Neural progenitor cell (in vitro differentiated cells): ENCODE data around the gene RPUSD2. TPM values are rescaled to one million over a fixed set of nuclear protein-coding genes. Genes with fewer than 3 reads are reported as not detected.

Experiments
- DNase-seq: peaks from one replicate; pipeline ENCODE4 v3.0.0-alpha.2; 2016; ENCODE audit warnings: low spot score
- H2AFZ ChIP-seq: fragments of 200-600 bp; sonication (generic); replicated peaks from 2 replicates; pipeline ENCODE4 v1.6.1; 2016; ENCODE audit warnings: antibody characterized with exemption
- H3F3A ChIP-seq: fragments of 200-600 bp; sonication (generic); 2 replicates; pipeline ENCODE4 v1.6.1; 2016; ENCODE audit warnings: antibody characterized with exemption, low read depth
- H3K27ac ChIP-seq: fragments of 200-600 bp; sonication (generic); 2 replicates; pipeline ENCODE4 v1.5.1; 2016; ENCODE audit warnings: mild to moderate bottlenecking
- H3K27me3 ChIP-seq: fragments of 200-600 bp; sonication (generic); 2 replicates; pipeline ENCODE4 v1.6.1; 2016; ENCODE audit warnings: mild to moderate bottlenecking, moderate library complexity
- H3K36me3 ChIP-seq: fragments of 200-600 bp; sonication (generic); 2 replicates; pipeline ENCODE4 v1.5.1; 2016
- H3K4me1 ChIP-seq: fragments of 200-600 bp; sonication (generic); 2 replicates; pipeline ENCODE4 v1.6.1; 2016; ENCODE audit warnings: mixed run types
- H3K4me2 ChIP-seq: fragments of 200-600 bp; sonication (generic); 2 replicates; pipeline ENCODE4 v1.6.1; 2016
- H3K4me3 ChIP-seq: fragments of 200-600 bp; sonication (generic); 2 replicates; pipeline ENCODE4 v1.5.1; 2016
- H3K79me2 ChIP-seq: fragments of 200-600 bp; sonication (generic); 2 replicates; pipeline ENCODE4 v1.6.1; 2016; ENCODE audit warnings: low read depth
- H3K9ac ChIP-seq: fragments of 200-600 bp; sonication (generic); 2 replicates; pipeline ENCODE4 v1.6.1; 2016
- H3K9me3 ChIP-seq: fragments of 200-600 bp; sonication (generic); 2 replicates; pipeline ENCODE4 v1.5.1; 2016; ENCODE audit warnings: low read depth
- H4K20me1 ChIP-seq: fragments of 200-600 bp; sonication (generic); 2 replicates; pipeline ENCODE4 v1.6.1; 2016; ENCODE audit warnings: low read depth
- H3K27ac Mint-ChIP-seq: 3 replicates; pipeline ENCODE4 v1.8.0; 2021; ENCODE audit warnings: mixed read lengths
- H3K27me3 Mint-ChIP-seq: 2 replicates; pipeline ENCODE4 v1.8.0; 2022; ENCODE audit warnings: low read depth, mild to moderate bottlenecking, inconsistent platforms, moderate library complexity, mixed read lengths; ENCODE audit not compliant: insufficient read depth
- H3K36me3 Mint-ChIP-seq: 3 replicates; pipeline ENCODE4 v1.8.0; 2021; ENCODE audit warnings: mixed read lengths
- H3K4me1 Mint-ChIP-seq: 3 replicates; pipeline ENCODE4 v1.8.0; 2021; ENCODE audit warnings: mixed read lengths
- H3K4me3 Mint-ChIP-seq: 3 replicates; pipeline ENCODE4 v1.8.0; 2021; ENCODE audit warnings: mild to moderate bottlenecking, moderate library complexity, mixed read lengths
- H3K9me3 Mint-ChIP-seq: 3 replicates; pipeline ENCODE4 v1.8.0; 2020; ENCODE audit warnings: mixed read lengths
- CTCF ChIP-seq: fragments of 200-600 bp; sonication (generic); IDR thresholded peaks from 2 replicates; pipeline ENCODE4 v1.5.1; 2017; ENCODE audit warnings: antibody characterized with exemption, mild to moderate bottlenecking
- EZH2 ChIP-seq: fragments of 200-600 bp; sonication (generic); IDR thresholded peaks from 2 replicates; pipeline ENCODE4 v1.6.1; 2017; ENCODE audit warnings: antibody characterized with exemption, mild to moderate bottlenecking, moderate library complexity
- EZH2phosphoT487 ChIP-seq: fragments of 200-600 bp; sonication (generic); IDR thresholded peaks from 2 replicates; pipeline ENCODE4 v1.6.1; 2017; ENCODE audit warnings: antibody characterized with exemption
- total RNA-seq: library from RNA; depleted of rRNA; stranded (reverse); fragments of >200 nt; gene quantifications from 2 replicates; pipeline ENCODE4 v1.2.3, GENCODE V29; 2015; ENCODE audit warnings: low replicate concordance

Gene RPUSD2
- total RNA-seq, 1 donor from 2014 or later: 5.0 TPM

DNA sequence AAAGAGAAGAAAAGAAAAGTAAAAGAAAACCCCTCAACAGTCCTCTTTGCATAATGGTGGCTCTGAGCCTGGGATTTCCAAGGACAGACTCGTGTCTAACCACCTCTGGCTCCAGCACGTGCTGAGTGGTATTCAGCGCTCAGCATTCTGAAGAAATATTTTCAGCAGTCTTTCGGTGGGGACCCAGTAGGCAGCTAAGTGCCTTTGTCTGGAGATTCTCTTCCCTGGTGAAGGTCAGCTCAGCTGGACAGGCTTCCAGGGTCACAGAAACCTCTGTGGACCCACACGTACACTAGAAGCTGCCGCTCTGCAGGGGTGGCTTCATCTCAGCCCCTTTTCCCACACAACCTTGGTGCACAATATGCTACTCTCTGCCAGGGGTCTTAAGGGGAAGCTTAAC, 40.3 kb upstream of the RPUSD2 start:
- Mint-ChIP-seq H3K9me3 (no peaks in the 10 kb centered on the region), H3K4me1 (no peaks in the 10 kb centered on the region), H3K27ac (no peak overlapping the region), H3K4me3 (no peak overlapping the region), H3K27me3 (peaks cover 8% of the 10 kb centered on the region), H3K36me3 (no peaks in the 10 kb centered on the region)
- H3F3A ChIP-seq: no peaks in the 10 kb centered on the region
- no peak overlapping the region for H3K9ac ChIP-seq
- H3K4me1 ChIP-seq: no peaks in the 10 kb centered on the region
- no peak overlapping the region for H3K27ac ChIP-seq
- DNase-seq: no peak
- H3K36me3 ChIP-seq: no peaks in the 10 kb centered on the region
- TF ChIP-seq EZH2 (no peak), CTCF (no peak), EZH2phosphoT487 (no peak)
- no peaks in the 10 kb centered on the region for H3K9me3 ChIP-seq
- H3K4me3 ChIP-seq: no peak overlapping the region
- H2AFZ ChIP-seq: no peak overlapping the region
- no peaks in the 10 kb centered on the region for H4K20me1 ChIP-seq
- H3K27me3 ChIP-seq: no peaks in the 10 kb centered on the region
- no peaks in the 10 kb centered on the region for H3K79me2 ChIP-seq
- H3K4me2 ChIP-seq: no peak overlapping the region

DNA sequence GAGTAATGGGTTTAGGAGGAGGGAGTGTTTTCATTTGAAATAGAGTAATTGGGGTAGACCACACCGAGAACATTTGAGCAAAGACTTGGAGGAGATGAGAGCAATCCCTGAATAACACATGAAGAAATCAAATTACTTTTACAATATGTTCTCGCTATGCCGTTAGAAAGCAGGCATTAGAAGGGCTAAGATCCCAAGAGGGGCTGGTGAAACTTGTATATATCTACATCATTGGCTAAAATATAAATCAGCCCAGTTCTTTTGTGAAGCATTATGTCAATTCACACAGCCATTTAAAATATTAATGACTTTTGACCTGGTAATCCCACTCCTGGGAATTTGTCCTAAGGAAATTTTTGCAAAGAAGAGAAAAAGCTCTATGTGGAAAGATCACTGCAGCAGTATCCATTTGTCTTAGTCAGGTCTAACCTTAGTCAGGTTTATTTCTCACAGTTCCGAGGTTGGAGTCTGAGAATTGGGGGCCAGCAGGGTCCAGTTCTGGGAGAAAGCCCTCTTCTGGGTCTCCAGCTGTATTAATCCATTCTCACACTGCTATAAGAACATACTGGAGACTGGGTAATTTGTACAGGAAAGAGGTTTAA, 35.2 kb upstream of the RPUSD2 start:
- Histone ChIP-seq H2AFZ (no peak overlapping the region), H3K36me3 (no peaks in the 10 kb centered on the region), H3K4me3 (no peak overlapping the region), H3K4me2 (no peak overlapping the region), H3K27me3 (no peaks in the 10 kb centered on the region), H3K9me3 (no peaks in the 10 kb centered on the region), H3K9ac (no peak overlapping the region), H3K79me2 (no peaks in the 10 kb centered on the region), H3F3A (no peaks in the 10 kb centered on the region), H3K27ac (no peak overlapping the region), H4K20me1 (no peaks in the 10 kb centered on the region), H3K4me1 (no peaks in the 10 kb centered on the region)
- DNase-seq: no peak
- Mint-ChIP-seq H3K4me1 (peaks cover 5% of the 10 kb centered on the region), H3K9me3 (no peaks in the 10 kb centered on the region), H3K27me3 (peaks cover 6% of the 10 kb centered on the region), H3K4me3 (no peak overlapping the region), H3K36me3 (no peaks in the 10 kb centered on the region), H3K27ac (no peak overlapping the region)
- TF ChIP-seq EZH2phosphoT487 (no peak), EZH2 (no peak), CTCF (no peak)

GRCh38 chr15:40534371-40534770, 34.7 kb upstream of the RPUSD2 start:
- Histone ChIP-seq H3K9me3 (no peaks in the 10 kb centered on the region), H3K27ac (no peak overlapping the region), H4K20me1 (peaks cover 2% of the 10 kb centered on the region), H3K4me1 (no peaks in the 10 kb centered on the region), H3K36me3 (no peaks in the 10 kb centered on the region), H3F3A (no peaks in the 10 kb centered on the region), H3K9ac (no peak overlapping the region), H3K27me3 (no peaks in the 10 kb centered on the region), H3K4me2 (no peak overlapping the region), H2AFZ (no peak overlapping the region), H3K4me3 (no peak overlapping the region), H3K79me2 (no peaks in the 10 kb centered on the region)
- DNase-seq: no peak
- Mint-ChIP-seq H3K9me3 (no peaks in the 10 kb centered on the region), H3K36me3 (no peaks in the 10 kb centered on the region), H3K4me1 (peaks cover 10% of the 10 kb centered on the region), H3K27ac (no peak overlapping the region), H3K27me3 (peaks cover 2% of the 10 kb centered on the region), H3K4me3 (no peak overlapping the region)
- TF ChIP-seq EZH2 (no peak), EZH2phosphoT487 (no peak), CTCF (no peak)
